NCI-H187 treated with DMSO at 0.1 percent for 48 hours (cell line): ENCODE results near the gene ZNF317.
"Not testable (repeated sequence)": the region's sequence is repeated elsewhere in the genome, so short reads cannot be mapped to it uniquely, and the experiment has no call there.

Source experiments
- DNase-seq: peaks from one replicate; lab custom pipeline; 2025; lab: John Stamatoyannopoulos, UW

The ZNF317 gene

GRCh38 chr19:9175326-9175725, 35.1 kb downstream of the ZNF317 start:
- DNase-seq, result no peak

GRCh38 chr19:9178901-9179300, 38.7 kb downstream of the ZNF317 start, which contains the start of gene OR7D2:
Gene OR7D2, plus strand, starts transcription at chr19:9178979. Its CDS starts 6,803 bp downstream, at chr19:9185782.
- DNase-seq, result no peak

- no peak for DNase-seq
These were observed 42.8 kb downstream of the ZNF317 start for GRCh38 chr19:9183000-9183399.

GRCh38 chr19:9187191-9187590, 47.0 kb downstream of the ZNF317 start:
- no peak for DNase-seq

GRCh38 chr19:9189535-9189934, 49.3 kb downstream of the ZNF317 start:
- no peak for DNase-seq

- DNase-seq, result not testable (repeated sequence)
These were observed 57.8 kb downstream of the ZNF317 start for GRCh38 chr19:9198044-9198443.

GRCh38 chr19:9205501-9206113, 65.4 kb downstream of the ZNF317 start:
- DNase-seq, result no peak
